ENCODE data around the gene CRYL1. TPM values are rescaled to one million over a fixed set of nuclear protein-coding genes. Genes with fewer than 3 reads are reported as not detected.

The CRYL1 gene
- total RNA-seq, 1 experiment from 2014 or later: 3.7 TPM

- Histone ChIP-seq H4K20me1 (ENCODE audit: control insufficient read depth, insufficient read depth, insufficient read length) (no peaks in the 10 kb centered on the region), H2BK12ac (ENCODE audit: insufficient read length, low read depth, low read length) (no peak overlapping the region), H2BK20ac (ENCODE audit: low read depth, low read length, poor library complexity, severe bottlenecking) (no peak overlapping the region), H4K91ac (ENCODE audit: insufficient read length, low read depth, low read length) (no peak overlapping the region), H3K14ac (ENCODE audit: insufficient read depth, low read length) (no peak overlapping the region), H3K9me3 (ENCODE audit: control insufficient read depth, low read depth, low read length) (no peaks in the 10 kb centered on the region), H3K4me2 (ENCODE audit: insufficient read depth, insufficient read length, low read length) (no peak overlapping the region), H2BK15ac (ENCODE audit: low read depth, low read length) (no peak overlapping the region), H3K79me1 (ENCODE audit: insufficient read depth, low read depth, low read length, poor library complexity, severe bottlenecking) (no peaks in the 10 kb centered on the region), H3T11ph (ENCODE audit: low read length) (no peak overlapping the region), H3K23me2 (ENCODE audit: insufficient read length, low read depth, low read length, poor library complexity, severe bottlenecking) (no peaks in the 10 kb centered on the region), H4K8ac (replicated peaks; ENCODE audit: insufficient read length, low read depth, low read length) (no peak overlapping the region), H3K18ac (ENCODE audit: insufficient read length, low read depth, low read length) (no peak overlapping the region), H3K79me2 (ENCODE audit: insufficient read depth, low read length) (no peaks in the 10 kb centered on the region), H3K27me3 (ENCODE audit: insufficient read depth, low read length) (no peaks in the 10 kb centered on the region), H3K56ac (ENCODE audit: insufficient read length, low read depth, low read length) (no peak overlapping the region), H3K27ac (ENCODE audit: insufficient read length, low read depth, low read length) (no peak overlapping the region), H3K4me1 (ENCODE audit: insufficient read depth, low read length) (no peaks in the 10 kb centered on the region), H3K9ac (ENCODE audit: extremely low read depth, insufficient read length, low read length) (no peak overlapping the region), H2AFZ (ENCODE audit: low read length) (no peak overlapping the region), H2BK120ac (ENCODE audit: low read depth, low read length, poor library complexity, severe bottlenecking) (no peak overlapping the region), H4K5ac (ENCODE audit: insufficient read length, low read depth, low read length) (no peak overlapping the region), H3K4ac (ENCODE audit: low read depth, low read length) (no peak overlapping the region), H3K23ac (ENCODE audit: insufficient read length, low read depth, low read length) (no peak overlapping the region), H2AK5ac (ENCODE audit: insufficient read length, low read length) (no peak overlapping the region), H2BK5ac (ENCODE audit: insufficient read length, low read length) (no peak overlapping the region)
- no peak for DNase-seq
- Mint-ChIP-seq H3K9me3 (no peaks in the 10 kb centered on the region), H3K4me3 (no peak overlapping the region), H3K27me3 (ENCODE audit: low read depth) (peaks cover 2% of the 10 kb centered on the region; the same call in 1 of the 2 replicates), H3K4me1 (peaks cover 10 to 13% of the 10 kb centered on the region in 2 experiments), H3K27ac (no peak overlapping the region), H3K36me3 (ENCODE audit: insufficient read depth in 1 of 3, low read depth in 3 of 3) (no peaks in the 10 kb centered on the region)
- TF ChIP-seq CTCF (conservative IDR thresholded peaks at IDR 0.05): no peak
- WGBS (ENCODE audit: extremely low coverage, insufficient read length, low lambda C conversion rate): no CpG with 5 or more reads among the region's 1 CpG
Measured at GRCh38 chr13:20546556-20546955, 20.9 kb upstream of the CRYL1 start.
